Transverse colon (tissue), 4 donors: ENCODE measurements around the gene EML6.

Experiments
- CTCF ChIP-seq, 5 experiments: fragments of 200-600 bp in 3 of 5; fragments of 450-650 bp in 2 of 5; sonication (generic) in 3 of 5; IDR thresholded peaks; 1 replicate in 2 of 5; 2 replicates in 3 of 5; pipeline ENCODE4 v1.5.1; 2016 to 2017; ENCODE audit warnings: antibody characterized with exemption in 5 of 5, inconsistent platforms in 3 of 5, mild to moderate bottlenecking in 2 of 5, moderate library complexity in 1 of 5
- POLR2A ChIP-seq: fragments of 450-650 bp; IDR thresholded peaks from one replicate; pipeline ENCODE4 v1.6.1; 2016; ENCODE audit warnings: antibody characterized with exemption, mild to moderate bottlenecking, moderate library complexity
- POLR2AphosphoS5 ChIP-seq, 3 donors: sonication (generic); formaldehyde crosslinking; IDR thresholded peaks; one replicate each; pipeline ENCODE4 v1.6.1; 2016; ENCODE audit warnings: antibody characterized with exemption in 3 of 3

DNA sequence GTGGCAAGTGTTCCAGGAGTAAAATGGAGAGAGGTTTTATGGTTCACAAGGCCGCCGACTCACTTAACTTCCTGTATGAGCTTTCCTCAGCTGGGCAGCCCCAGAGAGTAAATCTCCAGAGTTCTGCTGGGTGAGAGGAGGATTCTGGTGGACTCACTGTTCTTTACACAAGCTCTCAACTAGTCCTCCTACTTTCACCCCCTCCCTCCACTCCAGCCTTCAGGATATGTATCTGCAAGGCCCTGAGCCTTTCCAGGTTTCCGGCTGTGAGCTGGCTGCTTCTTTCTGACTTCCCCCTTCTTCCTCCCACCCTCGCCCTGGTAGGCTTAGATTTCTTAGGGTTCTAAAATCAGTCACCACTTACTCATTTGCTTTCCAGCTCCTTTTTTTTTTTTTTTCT lies 34.0 kb downstream of the EML6 start:
- TF ChIP-seq CTCF (IDR thresholded peaks at IDR 0.05) = no peak
- TF ChIP-seq POLR2A = no peak
- TF ChIP-seq POLR2AphosphoS5 (IDR thresholded peaks at IDR 0.05) = no peak
